Naive thymus-derived CD4-positive, alpha-beta T cell (primary cell): ENCODE data around the gene TMEM132A. TPM values are rescaled to one million over a fixed set of nuclear protein-coding genes. Genes with fewer than 3 reads are reported as not detected.
A peak's percentile ranks its signal among the peaks of the same experiment; 100 is the strongest.

ENCODE experiments used
- ATAC-seq: fragments of 150-1000 bp; cut with Tn5 transposase; 2 replicates; pipeline ENCODE4 v1.10.0; 2021; ENCODE audit warnings: mild to moderate bottlenecking, moderate library complexity
- CTCF ChIA-PET: fragments of 350-600 bp; sonication (Branson Sonifier 250); formaldehyde crosslinking; loops from one replicate; lab custom pipeline; 2021; ENCODE audit warnings: antibody characterized with exemption; lab: Charles Lee
- POLR2A ChIA-PET: fragments of 350-600 bp; sonication (Branson Sonifier 250); formaldehyde crosslinking; loops from one replicate; lab custom pipeline; 2021; ENCODE audit warnings: antibody characterized with exemption, inconsistent platforms; lab: Charles Lee
- DNase-seq, 9 donors: peaks; one replicate each; pipeline versions ENCODE4 v3.0.0 to v3.0.0-alpha.2; 2020 to 2022; ENCODE audit warnings: mixed read lengths in 1 of 9
- H3K27ac ChIP-seq: one replicate; pipeline ENCODE4 v1.7.0; 2013; ENCODE audit warnings: mild to moderate bottlenecking, low read depth, low read length, moderate library complexity
- H3K27me3 ChIP-seq, 2 donors: one replicate each; pipeline ENCODE4 v1.7.0; 2013; ENCODE audit warnings: low read length in 2 of 2, mild to moderate bottlenecking in 2 of 2, moderate library complexity in 2 of 2; ENCODE audit not compliant: control insufficient read depth in 2 of 2, insufficient read depth in 2 of 2
- H3K36me3 ChIP-seq, 3 experiments: 1 replicate in 2 of 3; 2 replicates in 1 of 3; pipeline ENCODE4 v1.7.0; 2013; ENCODE audit warnings: low read length in 3 of 3, mild to moderate bottlenecking in 3 of 3, moderate library complexity in 1 of 3; ENCODE audit not compliant: insufficient read depth in 3 of 3, control insufficient read depth in 2 of 3
- H3K4me1 ChIP-seq, 2 donors: one replicate each; pipeline ENCODE4 v1.7.0; 2013; ENCODE audit warnings: low read length in 2 of 2, mild to moderate bottlenecking in 2 of 2, moderate library complexity in 1 of 2; ENCODE audit not compliant: control insufficient read depth in 2 of 2, insufficient read depth in 2 of 2
- H3K4me3 ChIP-seq: 2 replicates; pipeline ENCODE4 v1.7.0; 2013; ENCODE audit warnings: mild to moderate bottlenecking, low read length
- H3K9me3 ChIP-seq, 3 experiments: 1 replicate in 2 of 3; 2 replicates in 1 of 3; pipeline ENCODE4 v1.7.0; 2013; ENCODE audit warnings: low read length in 3 of 3; ENCODE audit not compliant: control insufficient read depth in 2 of 3
- H3K27ac Mint-ChIP-seq, 9 donors: one replicate each; pipeline ENCODE4 v1.8.0; 2020 to 2022; ENCODE audit warnings: mixed read lengths in 9 of 9, mild to moderate bottlenecking in 8 of 9, moderate library complexity in 5 of 9, inconsistent platforms in 2 of 9
- H3K27me3 Mint-ChIP-seq, 5 donors: one replicate each; pipeline ENCODE4 v1.8.0; 2021 to 2022; ENCODE audit warnings: mixed read lengths in 5 of 5, mild to moderate bottlenecking in 1 of 5
- H3K36me3 Mint-ChIP-seq, 5 donors: one replicate each; pipeline ENCODE4 v1.8.0; 2020 to 2022; ENCODE audit warnings: mixed read lengths in 5 of 5, mild to moderate bottlenecking in 3 of 5, inconsistent platforms in 1 of 5
- H3K4me1 Mint-ChIP-seq, 7 donors: one replicate each; pipeline ENCODE4 v1.8.0; 2020 to 2022; ENCODE audit warnings: mixed read lengths in 7 of 7, mild to moderate bottlenecking in 3 of 7, inconsistent platforms in 1 of 7
- H3K4me3 Mint-ChIP-seq, 10 donors: one replicate each; pipeline ENCODE4 v1.8.0; 2020 to 2022; ENCODE audit warnings: mild to moderate bottlenecking in 10 of 10, mixed read lengths in 10 of 10, moderate library complexity in 6 of 10, inconsistent platforms in 2 of 10
- H3K9me3 Mint-ChIP-seq, 11 donors: one replicate each; pipeline ENCODE4 v1.8.0; 2020 to 2022; ENCODE audit warnings: mixed read lengths in 11 of 11, mild to moderate bottlenecking in 4 of 11, inconsistent platforms in 1 of 11, moderate library complexity in 1 of 11
- intact Hi-C, 2 donors: fragments of 100-400 bp; cut with micrococcal nuclease; formaldehyde crosslinking; loops; one replicate each; pipeline ENCODE4 v1.15.1; 2023
- polyA plus RNA-seq, 2 donors: library from polyadenylated mRNA; unstranded; fragments of 300-500 nt; fragmentation: Illumina TruSeq; gene quantifications; one replicate each; pipeline ENCODE4 v1.2.3, GENCODE V29; 2021
- total RNA-seq, 6 experiments: library from RNA in 5 of 6; stranded (reverse) in 5 of 6; gene quantifications; 1 replicate in 5 of 6; 2 replicates in 1 of 6; pipeline ENCODE4 v1.2.3 and lab custom pipeline; 2021 to 2026

TMEM132A gene
- total and polyA plus RNA-seq, 7 experiments from 2014 or later: 0.57 to 0.58 TPM; not detected in 5

- Mint-ChIP-seq H3K27me3 (peaks cover 5 to 28% (median 15%) of the 10 kb centered on the region in 5 donors), H3K36me3 (peaks cover 19 to 47% (median 33%) of the 10 kb centered on the region in 5 donors), H3K27ac (no peak overlapping the region), H3K4me1 (peaks cover 12 to 21% (median 16%) of the 10 kb centered on the region in 7 donors), H3K4me3 (no peak overlapping the region), H3K9me3 (no peaks in the 10 kb centered on the region)
- DNase-seq: no peak
- POLR2A ChIA-PET: interaction anchor here (1.0 kb wide), 1 partner anchor 10 kb away, joined by 3 read pairs; no protein-coding TSS in a partner anchor
- Histone ChIP-seq H3K9me3 (no peaks in the 10 kb centered on the region), H3K27me3 (peaks cover 4 to 6% of the 10 kb centered on the region in 2 donors), H3K4me3 (no peak overlapping the region), H3K4me1 (peaks cover 4 to 18% of the 10 kb centered on the region in 2 donors), H3K27ac (no peak overlapping the region), H3K36me3 (peaks cover 12 to 38% (median 25%) of the 10 kb centered on the region in 3 experiments)
- CTCF ChIA-PET: interaction anchor here (0.6 to 1.1 kb wide), 2 partner anchors 9 to 433 kb away, joined by 3 read pairs; partner anchors contain the start of gene TMEM109
- no peak for ATAC-seq
- intact Hi-C loops: loop anchor here in 1 of 2 donors (1.0 kb wide), 1 partner anchor 9 kb away; the partner anchor contains the start of gene TMEM109
Measured at GRCh38 chr11:60922906-60923305, 1.4 kb upstream of the TMEM132A start.

DNA sequence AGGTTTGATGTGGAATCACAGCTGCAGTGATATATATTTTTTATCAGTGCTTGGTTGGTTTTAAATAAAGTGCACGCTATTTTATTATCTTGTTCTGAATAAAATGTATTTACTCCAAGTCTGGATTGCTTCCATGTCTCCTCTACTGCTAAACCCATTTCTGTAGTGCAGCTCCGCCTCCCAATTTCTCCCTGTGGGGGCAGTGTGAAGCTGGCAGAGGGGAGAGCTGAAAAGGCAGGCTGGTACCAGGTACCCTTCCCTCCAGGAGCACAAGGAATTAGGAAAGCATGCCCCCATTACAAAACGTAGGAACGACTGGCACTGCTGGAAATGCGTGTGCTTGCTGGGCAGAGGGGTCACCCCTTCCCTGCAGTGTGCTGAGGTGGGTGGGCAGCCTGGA, 934 bp upstream of the TMEM132A start:
- Mint-ChIP-seq H3K4me1 (peaks cover 8 to 19% (median 16%) of the 10 kb centered on the region in 7 donors), H3K27me3 (peaks cover 5 to 28% (median 15%) of the 10 kb centered on the region in 5 donors), H3K27ac (no peak overlapping the region), H3K9me3 (no peaks in the 10 kb centered on the region), H3K36me3 (peaks cover 19 to 44% (median 33%) of the 10 kb centered on the region in 5 donors), H3K4me3 (peak overlapping the region in 8 of 10 donors; percentile 37 to 76 (median 65))
- DNase-seq: no peak
- CTCF ChIA-PET: interaction anchor here (0.6 to 1.1 kb wide), 3 partner anchors 10 to 433 kb away, joined by 3 to 5 read pairs (median 3); partner anchors contain the start of gene TMEM109
- H3K4me1 ChIP-seq: peaks cover 4 to 18% of the 10 kb centered on the region in 2 donors
- intact Hi-C loops: loop anchor here in 1 of 2 donors (1.0 kb wide), 1 partner anchor 9 kb away; the partner anchor contains the start of gene TMEM109
- H3K27ac ChIP-seq: no peak overlapping the region
- peaks cover 12 to 38% (median 25%) of the 10 kb centered on the region in 3 experiments for H3K36me3 ChIP-seq
- no peak overlapping the region for H3K4me3 ChIP-seq
- no peak for ATAC-seq
- no peaks in the 10 kb centered on the region for H3K9me3 ChIP-seq
- POLR2A ChIA-PET: interaction anchor here (0.9 to 1.2 kb wide), 3 partner anchors 8 to 10 kb away, joined by 3 to 5 read pairs (median 3); partner anchors contain the start of gene TMEM109
- peaks cover 4 to 6% of the 10 kb centered on the region in 2 donors for H3K27me3 ChIP-seq

GRCh38 chr11:60923800-60924109, 505 bp upstream of the TMEM132A start:
- peaks cover 19 to 43% (median 33%) of the 10 kb centered on the region in 5 donors for H3K36me3 Mint-ChIP-seq
- Histone ChIP-seq H3K27ac (no peak overlapping the region), H3K27me3 (peaks cover 4 to 6% of the 10 kb centered on the region in 2 donors), H3K9me3 (no peaks in the 10 kb centered on the region), H3K4me1 (peaks cover 4 to 18% of the 10 kb centered on the region in 2 donors), H3K4me3 (peak overlapping the region; percentile 43), H3K36me3 (peaks cover 12 to 38% (median 21%) of the 10 kb centered on the region in 3 experiments)
- peak overlapping the region; percentile 42 to 80 (median 56) for H3K4me3 Mint-ChIP-seq
- H3K27ac Mint-ChIP-seq: no peak overlapping the region
- intact Hi-C loops: loop anchor here in 1 of 2 donors (1.0 kb wide), 1 partner anchor 9 kb away; the partner anchor contains the start of gene TMEM109
- no peak for DNase-seq
- H3K9me3 Mint-ChIP-seq: no peaks in the 10 kb centered on the region
- H3K27me3 Mint-ChIP-seq: peaks cover 5 to 28% (median 15%) of the 10 kb centered on the region in 5 donors
- no peak for ATAC-seq
- peaks cover 8 to 19% (median 16%) of the 10 kb centered on the region in 7 donors for H3K4me1 Mint-ChIP-seq
- POLR2A ChIA-PET: interaction anchor here (0.8 to 1.2 kb wide), 4 partner anchors 9 to 183 kb away, joined by 3 to 5 read pairs (median 3); partner anchors contain the start of gene TMEM109
- CTCF ChIA-PET: interaction anchor here (0.6 to 1.1 kb wide), 4 partner anchors 10 to 432 kb away, joined by 3 to 5 read pairs (median 4); partner anchors contain the start of gene TMEM109

GRCh38 chr11:60924906-60925853, 920 bp downstream of the TMEM132A start:
- H3K9me3 Mint-ChIP-seq: no peaks in the 10 kb centered on the region
- H3K27ac Mint-ChIP-seq: peak overlapping the region in 1 of 9 donors; percentile 61
- Histone ChIP-seq H3K36me3 (peaks cover 7 to 33% (median 14%) of the 10 kb centered on the region in 3 experiments), H3K9me3 (no peaks in the 10 kb centered on the region), H3K4me3 (peak overlapping the region; percentile 41), H3K4me1 (peaks cover 4 to 18% of the 10 kb centered on the region in 2 donors), H3K27ac (no peak overlapping the region), H3K27me3 (peaks cover 4 to 6% of the 10 kb centered on the region in 2 donors)
- ATAC-seq (peak; percentile 39), DNase-seq (no peak)
- H3K36me3 Mint-ChIP-seq: peaks cover 16 to 34% (median 23%) of the 10 kb centered on the region in 5 donors
- CTCF ChIA-PET: no interaction called here
- intact Hi-C loops: no loop called here
- POLR2A ChIA-PET: no interaction called here
- peaks cover 8 to 17% (median 15%) of the 10 kb centered on the region in 7 donors for H3K4me1 Mint-ChIP-seq
- H3K4me3 Mint-ChIP-seq: peak overlapping the region; percentile 52 to 76 (median 66)
- H3K27me3 Mint-ChIP-seq: peaks cover 5 to 39% (median 16%) of the 10 kb centered on the region in 5 donors

DNA sequence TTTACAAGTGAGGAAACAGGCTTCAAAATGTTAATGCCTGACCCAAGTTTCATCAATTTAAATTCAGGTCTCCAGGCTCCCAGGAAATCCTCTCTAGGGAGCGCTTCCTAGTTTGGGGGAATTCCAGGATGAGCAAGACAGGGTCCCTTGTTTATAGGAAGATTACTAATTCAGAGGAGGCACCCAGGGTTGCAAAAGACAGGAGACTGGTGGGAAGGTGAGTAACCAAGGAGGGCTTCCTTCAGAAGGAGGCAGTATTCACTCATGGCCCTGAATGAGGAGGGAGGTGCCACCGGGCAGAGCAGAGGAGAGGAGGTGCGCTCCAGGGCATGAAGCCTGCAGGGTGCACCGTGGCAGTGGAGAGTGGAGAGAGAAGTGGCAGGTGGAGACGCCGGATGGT, 1.6 kb downstream of the TMEM132A start:
- ChIA-PET CTCF (no interaction called here), POLR2A (no interaction called here)
- no peak for DNase-seq
- no peak overlapping the region for H3K27ac Mint-ChIP-seq
- H3K27ac ChIP-seq: no peak overlapping the region
- no peak overlapping the region for H3K4me3 ChIP-seq
- H3K9me3 Mint-ChIP-seq: no peaks in the 10 kb centered on the region
- no peak for ATAC-seq
- H3K4me1 ChIP-seq: peaks cover 4 to 18% of the 10 kb centered on the region in 2 donors
- no peaks in the 10 kb centered on the region for H3K9me3 ChIP-seq
- peaks cover 9 to 27% (median 17%) of the 10 kb centered on the region in 5 donors for H3K36me3 Mint-ChIP-seq
- intact Hi-C loops: no loop called here
- peaks cover under 1 to 26% (median 8%) of the 10 kb centered on the region in 3 experiments for H3K36me3 ChIP-seq
- H3K27me3 Mint-ChIP-seq: peaks cover 5 to 43% (median 16%) of the 10 kb centered on the region in 5 donors
- H3K4me1 Mint-ChIP-seq: peaks cover 8 to 17% (median 15%) of the 10 kb centered on the region in 7 donors
- peaks cover 4 to 6% of the 10 kb centered on the region in 2 donors for H3K27me3 ChIP-seq
- H3K4me3 Mint-ChIP-seq: peak overlapping the region in 7 of 10 donors; percentile 11 to 76 (median 55)

- Histone ChIP-seq H3K4me3 (no peak overlapping the region), H3K9me3 (no peaks in the 10 kb centered on the region), H3K36me3 (peaks cover 0 to 20% (median 2%) of the 10 kb centered on the region in 3 experiments), H3K4me1 (peaks cover 4 to 18% of the 10 kb centered on the region in 2 donors), H3K27me3 (peaks cover 4 to 6% of the 10 kb centered on the region in 2 donors), H3K27ac (no peak overlapping the region)
- no peak for ATAC-seq
- H3K36me3 Mint-ChIP-seq: peaks cover 8 to 21% (median 10%) of the 10 kb centered on the region in 5 donors
- DNase-seq: no peak
- no peaks in the 10 kb centered on the region for H3K9me3 Mint-ChIP-seq
- intact Hi-C loops: no loop called here
- H3K27ac Mint-ChIP-seq: no peak overlapping the region
- H3K27me3 Mint-ChIP-seq: peaks cover 5 to 44% (median 16%) of the 10 kb centered on the region in 5 donors
- CTCF ChIA-PET: no interaction called here
- peaks cover 8 to 17% (median 15%) of the 10 kb centered on the region in 7 donors for H3K4me1 Mint-ChIP-seq
- POLR2A ChIA-PET: no interaction called here
- peak overlapping the region in 3 of 10 donors; percentile 11 to 76 (median 28) for H3K4me3 Mint-ChIP-seq
Measured at GRCh38 chr11:60926500-60926899, 2.2 kb downstream of the TMEM132A start.
